Posterior cingulate gyrus (tissue), 11 donors: ENCODE measurements around the gene MBLAC1.
A peak's percentile ranks its signal among the peaks of the same experiment; 100 is the strongest.

ENCODE experiments used
- DNase-seq, 10 donors: peaks; one replicate each; pipeline versions ENCODE4 v3.0.0 to v3.0.0-alpha.2; 2020 to 2021; ENCODE audit warnings: mixed read lengths in 3 of 10
- intact Hi-C: fragments of 100-400 bp; cut with DNase I; formaldehyde crosslinking; loops from one replicate; pipeline ENCODE4 v1.15.1; 2023

The MBLAC1 gene

DNA sequence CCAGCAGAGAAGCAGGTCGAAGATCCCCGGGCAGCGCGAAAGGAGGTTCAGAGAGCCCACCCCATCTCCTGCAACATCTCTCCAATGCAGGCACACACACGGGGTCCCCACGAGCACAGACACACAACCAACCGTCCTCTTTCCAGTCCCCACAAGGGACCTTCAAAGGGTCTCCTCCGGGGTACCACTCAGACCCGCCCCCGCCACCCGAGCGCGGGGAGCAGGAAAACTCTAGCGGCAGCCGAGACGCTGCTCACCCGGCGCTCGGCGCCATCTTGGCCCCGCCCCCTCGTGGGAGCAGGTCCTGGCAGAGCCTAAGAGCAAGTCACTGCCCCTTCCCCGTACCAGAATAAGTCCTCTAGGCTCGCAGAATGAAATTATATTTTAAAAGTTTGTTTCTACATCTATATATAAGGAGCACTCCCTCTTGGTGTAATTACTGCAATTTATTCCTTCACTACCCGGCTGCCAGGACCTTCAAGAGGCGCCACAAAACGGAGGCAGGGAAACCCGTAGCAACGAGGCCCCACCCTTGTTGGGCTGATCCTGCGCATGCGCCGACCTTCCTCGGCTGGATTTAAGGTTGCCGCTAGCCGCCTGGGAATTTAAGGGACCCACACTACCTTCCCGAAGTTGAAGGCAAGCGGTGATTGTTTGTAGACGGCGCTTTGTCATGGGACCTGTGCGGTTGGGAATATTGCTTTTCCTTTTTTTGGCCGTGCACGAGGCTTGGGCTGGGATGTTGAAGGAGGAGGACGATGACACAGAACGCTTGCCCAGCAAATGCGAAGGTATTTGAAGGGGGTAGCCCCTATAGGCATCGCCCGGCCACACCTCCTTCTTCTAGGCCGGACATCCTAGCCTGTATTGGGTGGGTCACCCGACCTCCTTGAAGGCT lies 7.4 kb upstream of the MBLAC1 start, which contains the start of the genes CNPY4 and TAF6:
TSS of gene CNPY4 (plus strand) at position 563 of the 898 bp plus-strand sequence. CDS start at position 674, 111 bp downstream.
TSS of gene TAF6 (minus strand) at position 287 of the 898 bp plus-strand sequence. CDS start 5,149 bp downstream, outside the sequence.
- peak; percentile 94 to 99 (median 96) for DNase-seq
- intact Hi-C loops = loop anchor here (1.0 kb wide), 1 partner anchor 18 kb away; the partner anchor contains the start of genes AP4M1 and MCM7

DNA sequence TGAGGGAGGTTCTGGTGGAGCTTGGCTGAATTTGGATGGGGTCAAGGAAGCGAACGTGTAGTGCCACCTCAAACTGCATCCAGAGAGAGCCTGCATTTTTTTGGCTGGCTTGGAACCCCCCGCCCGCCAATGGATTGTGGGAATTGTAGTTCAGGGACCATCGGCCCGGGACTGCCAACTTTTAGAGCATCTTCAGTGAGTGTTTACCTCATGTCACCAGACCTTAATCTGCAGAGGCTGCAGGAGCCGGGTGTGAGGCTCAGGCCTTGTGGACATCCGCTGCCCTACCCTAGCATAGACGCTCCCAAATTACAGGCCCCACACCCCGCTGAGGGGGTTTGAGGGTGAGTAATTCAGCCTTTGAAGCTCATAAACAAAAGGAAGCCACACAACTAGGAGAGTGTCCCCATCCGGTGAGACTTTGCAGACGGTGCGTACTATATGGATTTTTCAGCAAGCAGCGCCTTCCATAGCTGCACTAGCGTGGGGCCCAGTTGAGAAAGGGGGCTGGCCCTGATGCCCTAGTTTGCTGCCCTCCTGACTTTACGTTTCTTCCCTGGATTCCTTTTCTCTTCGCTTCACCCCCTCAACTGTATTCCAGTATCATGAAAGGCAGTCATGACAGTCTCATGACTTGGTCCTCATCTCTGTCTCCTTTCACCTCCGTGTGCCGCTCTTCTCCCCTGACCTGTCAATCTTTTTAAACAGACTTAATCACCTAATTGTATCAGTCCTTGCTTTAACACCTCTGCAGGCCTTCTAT lies 6.6 kb upstream of the MBLAC1 start:
- peak; percentile 64 to 96 (median 77) for DNase-seq
- intact Hi-C loops = loop anchor here (1.0 kb wide), 1 partner anchor 19 kb away; the partner anchor contains the start of genes AP4M1 and MCM7

DNA sequence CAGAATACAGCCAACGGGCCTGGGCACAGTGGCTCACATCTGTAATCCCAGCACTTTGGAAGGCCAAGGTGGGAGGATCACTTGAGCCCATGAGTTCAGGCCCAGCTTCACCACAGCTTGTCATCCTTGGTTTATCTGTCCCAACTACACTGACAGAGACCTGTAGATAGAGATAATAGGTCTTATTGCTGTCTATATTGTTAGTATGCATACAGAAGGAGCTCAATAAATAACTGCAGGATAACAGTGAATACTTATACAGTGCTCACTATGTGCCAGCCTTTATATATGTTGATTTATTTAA lies 6.1 kb upstream of the MBLAC1 start:
- intact Hi-C loops = no loop called here
- peak in 1 of 10 donors; percentile 30 for DNase-seq

DNA sequence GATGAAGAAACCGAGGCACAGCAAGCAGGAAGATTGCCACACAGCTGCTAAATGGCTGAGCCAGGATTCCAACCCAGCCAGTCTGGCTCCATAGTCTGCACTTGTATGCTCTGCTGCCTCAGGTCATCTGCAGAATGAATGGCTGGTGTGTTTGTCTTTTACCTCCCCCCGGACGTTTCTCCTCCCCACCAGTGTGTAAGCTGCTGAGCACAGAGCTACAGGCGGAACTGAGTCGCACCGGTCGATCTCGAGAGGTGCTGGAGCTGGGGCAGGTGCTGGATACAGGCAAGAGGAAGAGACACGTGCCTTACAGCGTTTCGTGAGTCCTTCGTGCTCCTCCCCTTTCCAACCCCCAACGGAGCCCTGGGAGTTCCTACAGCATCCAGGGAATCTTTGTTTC lies 4.7 kb upstream of the MBLAC1 start:
- intact Hi-C loops = no loop called here
- peak in 3 of 10 donors; percentile 14 to 35 (median 32) for DNase-seq

DNA sequence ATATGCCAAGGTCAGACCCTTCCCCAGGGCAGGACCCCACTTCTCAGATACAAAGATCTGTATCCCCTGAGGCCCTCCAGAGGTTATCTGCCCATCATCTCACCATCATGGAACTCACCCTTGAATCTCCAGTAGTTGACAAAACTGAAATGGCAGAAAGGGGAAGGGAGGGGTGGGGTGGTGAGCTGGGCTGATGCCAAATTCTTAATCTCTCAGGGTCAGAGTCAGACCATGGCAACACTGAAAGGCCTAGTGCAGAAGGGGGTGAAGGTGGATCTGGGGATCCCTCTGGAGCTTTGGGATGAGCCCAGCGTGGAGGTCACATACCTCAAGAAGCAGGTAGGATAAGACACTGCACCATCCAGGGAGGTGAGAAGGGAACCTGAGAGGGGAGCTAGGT lies 4.2 kb upstream of the MBLAC1 start:
- peak in 2 of 10 donors; percentile 9 to 13 for DNase-seq
- intact Hi-C loops = no loop called here

GRCh38 chr7:100124301-100125230 lies 2.2 kb upstream of the MBLAC1 start:
- intact Hi-C loops = no loop called here
- peak in 2 of 10 donors; percentile 3 to 16 for DNase-seq

DNA sequence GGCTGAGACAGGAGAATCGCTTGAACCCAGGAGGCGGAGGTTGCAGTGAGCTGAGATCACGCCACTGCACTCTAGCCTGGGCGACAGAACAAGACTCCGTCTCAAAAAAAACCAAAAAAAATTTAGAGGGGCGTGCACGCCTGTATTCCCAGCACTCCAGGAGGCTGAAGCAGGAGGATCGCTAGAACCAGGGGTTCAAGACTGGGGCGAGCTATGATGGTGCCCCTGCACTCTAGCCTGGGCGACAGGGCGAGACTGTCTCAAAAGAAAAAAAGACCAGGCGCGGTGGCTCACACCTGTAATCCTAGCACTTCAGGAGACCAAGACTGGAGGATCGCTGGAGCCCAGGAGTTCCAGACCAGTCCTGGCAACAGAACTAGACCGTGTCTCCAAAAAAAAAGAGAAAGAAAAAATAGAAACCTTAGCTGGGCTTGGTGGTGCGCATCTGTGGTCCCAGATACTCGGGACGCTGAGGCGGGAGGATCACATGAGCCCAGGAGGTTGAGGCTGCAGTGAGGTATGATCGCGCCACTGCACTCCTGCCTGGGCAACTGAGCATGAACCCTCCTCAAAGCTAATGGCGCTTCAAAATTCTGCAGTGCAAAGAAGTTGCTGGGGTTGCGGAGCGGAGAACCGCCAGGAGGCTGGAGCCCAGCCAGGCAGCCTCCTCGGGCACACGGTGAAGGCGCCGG lies 382 bp upstream of the MBLAC1 start:
- peak in 1 of 10 donors; percentile 85 for DNase-seq
- intact Hi-C loops = loop anchor here (2.0 kb wide), 1 partner anchor 26 kb away; the partner anchor contains the start of genes AP4M1 and MCM7

DNA sequence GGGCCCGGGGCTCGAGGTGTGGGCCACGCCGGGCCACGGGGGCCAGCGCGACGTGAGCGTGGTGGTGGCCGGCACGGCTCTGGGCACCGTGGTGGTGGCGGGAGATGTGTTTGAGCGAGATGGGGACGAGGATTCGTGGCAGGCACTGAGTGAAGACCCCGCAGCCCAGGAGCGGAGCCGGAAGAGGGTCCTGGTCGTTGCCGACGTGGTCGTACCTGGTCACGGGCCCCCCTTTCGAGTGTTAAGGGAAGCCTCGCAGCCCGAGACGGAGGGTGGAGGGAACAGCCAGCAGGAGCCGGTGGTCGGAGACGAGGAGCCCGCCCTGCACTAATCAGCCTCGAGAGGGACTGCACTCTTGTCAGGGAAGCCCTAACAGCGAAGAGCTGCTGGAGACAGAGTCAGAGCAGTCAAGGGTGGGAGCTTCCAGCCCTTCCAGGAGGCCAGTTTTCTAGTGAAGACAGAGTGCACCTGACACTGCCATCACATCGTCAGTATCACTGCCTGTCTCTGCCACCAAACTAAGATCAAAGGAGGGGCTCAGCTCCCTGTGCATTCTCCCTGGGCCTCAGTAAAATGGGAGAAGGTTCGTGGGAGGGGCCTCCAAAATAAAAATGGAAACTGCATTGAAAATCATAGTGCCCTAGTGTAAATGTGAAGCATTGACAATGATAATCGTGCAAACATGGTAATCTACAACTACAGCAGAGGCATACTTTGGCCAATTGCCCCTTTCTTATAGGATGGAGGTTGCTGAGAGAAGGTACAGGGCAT lies 1.3 kb downstream of the MBLAC1 start:
- DNase-seq = peak in 5 of 10 donors; percentile 11 to 87 (median 75)
- intact Hi-C loops = loop anchor here (2.0 kb wide), 1 partner anchor 27 kb away; the partner anchor contains the start of genes AP4M1 and MCM7

- DNase-seq = peak in 3 of 10 donors; percentile 3 to 39 (median 16)
- intact Hi-C loops = no loop called here
Observed at GRCh38 chr7:100128637-100128963, 1.8 kb downstream of the MBLAC1 start.

DNA sequence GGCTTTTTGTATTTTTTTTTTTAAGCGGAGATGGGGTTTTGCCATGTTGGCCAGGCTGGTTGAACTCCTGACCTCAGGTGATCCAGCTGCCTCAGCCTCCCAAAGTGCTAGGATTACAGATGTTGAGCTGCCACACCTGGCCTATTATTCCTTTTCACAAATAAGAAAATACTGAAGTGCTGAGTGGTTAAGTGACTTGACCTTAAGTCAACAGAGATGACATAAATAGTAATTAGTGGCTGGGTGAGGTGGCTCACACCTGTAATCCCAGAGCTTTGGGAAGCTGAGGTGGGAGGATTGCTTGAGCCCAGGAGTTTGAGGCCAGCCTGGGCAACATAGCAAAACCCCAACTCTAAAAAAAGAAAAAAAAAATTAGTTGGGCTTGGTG lies 3.4 kb downstream of the MBLAC1 start:
- peak in 2 of 10 donors; percentile 2 to 3 for DNase-seq
- intact Hi-C loops = loop anchor here (10.0 kb wide), 1 partner anchor 85 kb away; the partner anchor contains the start of gene PVRIG

- peak; percentile 56 to 96 (median 86) for DNase-seq
- intact Hi-C loops = loop anchor here (10.0 kb wide), 1 partner anchor 84 kb away; the partner anchor contains the start of gene PVRIG
Observed at GRCh38 chr7:100130608-100131453, 4.1 kb downstream of the MBLAC1 start.

DNA sequence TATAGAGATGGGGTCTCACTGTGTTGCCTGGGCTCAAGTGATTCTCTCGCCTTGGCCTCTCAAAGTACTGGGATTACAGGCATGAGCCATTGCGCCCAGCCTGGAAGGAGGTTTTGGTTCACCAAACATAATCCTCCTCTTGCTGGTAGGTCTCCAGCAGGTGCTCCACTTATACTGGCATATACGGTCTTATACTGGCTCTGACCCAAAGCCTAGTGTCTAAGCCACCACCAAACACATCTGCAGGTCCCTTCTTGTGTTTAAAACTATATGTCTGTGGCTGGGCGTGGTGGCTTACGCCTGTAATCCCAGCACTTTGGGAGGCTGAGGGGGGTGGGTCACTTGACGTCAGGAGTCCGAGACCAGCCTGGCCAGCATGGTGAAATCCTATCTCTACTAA lies 5.4 kb downstream of the MBLAC1 start:
- peak in 2 of 10 donors; percentile 8 to 22 for DNase-seq
- intact Hi-C loops = loop anchor here (10.0 kb wide), 1 partner anchor 83 kb away; the partner anchor contains the start of gene PVRIG

GRCh38 chr7:100132697-100133151 lies 6.0 kb downstream of the MBLAC1 start:
- intact Hi-C loops = loop anchor here (10.0 kb wide), 1 partner anchor 82 kb away; the partner anchor contains the start of gene PVRIG
- peak in 8 of 10 donors; percentile 25 to 94 (median 51) for DNase-seq

DNA sequence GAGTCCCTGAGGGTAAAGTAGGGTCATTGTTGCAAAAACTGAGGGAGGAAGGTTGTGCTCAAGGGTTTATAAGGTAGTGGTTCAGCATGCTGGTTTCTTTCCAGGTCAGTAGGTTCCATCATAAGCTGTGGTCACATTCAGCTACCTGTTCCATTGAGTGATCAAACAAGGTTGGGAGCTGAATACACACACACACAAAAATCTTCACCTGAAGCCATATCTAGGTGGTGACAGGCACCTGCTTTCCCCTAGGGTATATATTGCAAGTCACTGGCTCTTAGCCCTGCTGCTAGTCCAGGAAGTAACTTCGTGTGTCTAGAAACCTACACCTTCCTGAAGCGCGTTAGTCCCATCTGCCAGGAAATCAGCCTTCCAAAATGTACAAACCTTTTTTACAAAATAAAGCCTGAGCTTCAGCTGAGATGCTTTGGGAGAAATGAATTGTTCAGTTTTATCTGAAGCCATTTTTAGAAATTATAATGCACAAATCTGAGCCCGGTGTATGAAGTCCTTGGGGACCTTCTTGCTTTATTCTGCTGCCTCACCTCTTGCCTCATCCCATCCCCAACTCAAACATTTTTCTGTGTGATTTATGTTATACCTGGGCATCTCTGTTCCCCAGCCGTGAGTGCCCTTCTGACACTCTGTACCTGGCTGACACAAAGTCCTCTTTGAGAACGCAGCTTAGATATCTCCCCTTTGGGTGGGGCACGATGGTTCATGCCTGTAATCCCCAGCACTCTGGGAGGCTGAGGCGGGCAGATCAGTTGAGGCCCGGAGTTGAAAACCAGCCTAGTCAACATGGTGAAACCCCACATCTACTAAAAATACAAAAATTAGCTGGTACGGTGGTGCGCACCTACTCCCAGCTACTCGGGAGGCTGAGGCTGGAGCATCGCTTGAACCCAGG lies 11.3 kb downstream of the MBLAC1 start:
- DNase-seq = peak in 2 of 10 donors; percentile 18 to 50
- intact Hi-C loops = loop anchor here (10.0 kb wide), 1 partner anchor 77 kb away; the partner anchor contains the start of gene PVRIG

GRCh38 chr7:100141555-100141949 lies 14.8 kb downstream of the MBLAC1 start:
- intact Hi-C loops = no loop called here
- peak in 1 of 10 donors; percentile 38 for DNase-seq

GRCh38 chr7:100142461-100142860 lies 15.7 kb downstream of the MBLAC1 start:
- DNase-seq = peak in 2 of 10 donors; percentile 7 to 10
- intact Hi-C loops = no loop called here
